KOPT-K1 (cell line): ENCODE measurements around the gene SMIM45.
"Not testable (repeated sequence)": the region's sequence is repeated elsewhere in the genome, so short reads cannot be mapped to it uniquely, and the experiment has no call there.

Experiments used
- H3K27ac ChIP-seq: fragments of 200-600 bp; sonication (generic); 2 replicates; pipeline ENCODE4 v1.5.1; 2016; ENCODE audit warnings: antibody characterized with exemption, mild to moderate bottlenecking, low read depth, low read length; ENCODE audit not compliant: poor library complexity, severe bottlenecking
- H3K36me3 ChIP-seq: fragments of 200-600 bp; sonication (generic); 2 replicates; pipeline ENCODE4 v1.5.1; 2017; ENCODE audit warnings: antibody characterized with exemption, mild to moderate bottlenecking, low read length, moderate library complexity; ENCODE audit not compliant: insufficient read depth
- H3K9me3 ChIP-seq: fragments of 200-600 bp; sonication (generic); 2 replicates; pipeline ENCODE4 v1.5.1; 2017; ENCODE audit warnings: antibody characterized with exemption, low read length, mild to moderate bottlenecking; ENCODE audit not compliant: insufficient read depth, poor library complexity, severe bottlenecking

The SMIM45 gene

GRCh38 chr22:41940832-41941765 is 10.9 kb upstream of the SMIM45 start:
- peaks cover 99% of the 10 kb centered on the region for H3K36me3 ChIP-seq
- H3K9me3 ChIP-seq = no peaks in the 10 kb centered on the region
- H3K27ac ChIP-seq = peak overlapping the region; percentile 20

- Histone ChIP-seq H3K27ac (no peak overlapping the region), H3K9me3 (no peaks in the 10 kb centered on the region), H3K36me3 (peaks cover 73% of the 10 kb centered on the region)
These were observed 8.2 kb upstream of the SMIM45 start for GRCh38 chr22:41943661-41944209.

- H3K9me3 ChIP-seq = no peaks in the 10 kb centered on the region
These were observed 5.1 kb upstream of the SMIM45 start, which contains the start of gene CENPM for GRCh38 chr22:41946629-41947423. CENPM (minus strand) TSS chr22:41947152; CDS start chr22:41947076, 76 bp downstream.

GRCh38 chr22:41947424-41948080 is 4.4 kb upstream of the SMIM45 start:
- H3K27ac ChIP-seq = peak overlapping the region; percentile 95
- H3K9me3 ChIP-seq = no peaks in the 10 kb centered on the region
- H3K36me3 ChIP-seq = peaks cover 36% of the 10 kb centered on the region

More at GRCh38 chr22:41946629-41947423, 5.1 kb upstream of the SMIM45 start, which contains the start of gene CENPM:
- H3K36me3 ChIP-seq = peaks cover 42% of the 10 kb centered on the region
- peak within 1 kb of the TSS; percentile 95 for H3K27ac ChIP-seq

- peak overlapping the region; percentile 95 for H3K27ac ChIP-seq
- no peaks in the 10 kb centered on the region for H3K9me3 ChIP-seq
- H3K36me3 ChIP-seq = peaks cover 30% of the 10 kb centered on the region
These were observed 3.8 kb upstream of the SMIM45 start for GRCh38 chr22:41948142-41948541.

GRCh38 chr22:41948928-41949296 is 3.0 kb upstream of the SMIM45 start:
- H3K36me3 ChIP-seq = peaks cover 22% of the 10 kb centered on the region
- H3K27ac ChIP-seq, H3K9me3 ChIP-seq: not testable (repeated sequence)

GRCh38 chr22:41949297-41949965 is 2.5 kb upstream of the SMIM45 start:
- Histone ChIP-seq H3K9me3 (no peaks in the 10 kb centered on the region), H3K36me3 (peaks cover 17% of the 10 kb centered on the region), H3K27ac (no peak overlapping the region)

GRCh38 chr22:41952713-41953112 is 763 bp downstream of the SMIM45 start:
- Histone ChIP-seq H3K9me3 (no peaks in the 10 kb centered on the region), H3K36me3 (no peaks in the 10 kb centered on the region), H3K27ac (no peak overlapping the region)

- H3K27ac ChIP-seq = no peak overlapping the region
- H3K36me3 ChIP-seq = no peaks in the 10 kb centered on the region
- H3K9me3 ChIP-seq = no peaks in the 10 kb centered on the region
These were observed 6.1 kb downstream of the SMIM45 start for GRCh38 chr22:41957941-41958556.

- no peak overlapping the region for H3K27ac ChIP-seq
- H3K36me3 ChIP-seq = no peaks in the 10 kb centered on the region
- no peaks in the 10 kb centered on the region for H3K9me3 ChIP-seq
These were observed 11.6 kb downstream of the SMIM45 start for GRCh38 chr22:41963453-41964111.

- H3K36me3 ChIP-seq = no peaks in the 10 kb centered on the region
- H3K27ac ChIP-seq = no peak overlapping the region
- no peaks in the 10 kb centered on the region for H3K9me3 ChIP-seq
These were observed 12.2 kb downstream of the SMIM45 start for GRCh38 chr22:41964112-41964491.

- no peak overlapping the region for H3K27ac ChIP-seq
- H3K9me3 ChIP-seq = no peaks in the 10 kb centered on the region
- no peaks in the 10 kb centered on the region for H3K36me3 ChIP-seq
These were observed 14.3 kb downstream of the SMIM45 start for GRCh38 chr22:41966225-41966606.

GRCh38 chr22:41966607-41967240 is 14.8 kb downstream of the SMIM45 start:
- Histone ChIP-seq H3K9me3 (no peaks in the 10 kb centered on the region), H3K36me3 (no peaks in the 10 kb centered on the region), H3K27ac (no peak overlapping the region)
